ENCODE data around the gene ACRBP. TPM values are rescaled to one million over a fixed set of nuclear protein-coding genes. Genes with fewer than 3 reads are reported as not detected.
A peak's percentile ranks its signal among the peaks of the same experiment; 100 is the strongest.

Gene ACRBP
- total RNA-seq, 1 donor from 2014 or later = 5.4 TPM

DNA sequence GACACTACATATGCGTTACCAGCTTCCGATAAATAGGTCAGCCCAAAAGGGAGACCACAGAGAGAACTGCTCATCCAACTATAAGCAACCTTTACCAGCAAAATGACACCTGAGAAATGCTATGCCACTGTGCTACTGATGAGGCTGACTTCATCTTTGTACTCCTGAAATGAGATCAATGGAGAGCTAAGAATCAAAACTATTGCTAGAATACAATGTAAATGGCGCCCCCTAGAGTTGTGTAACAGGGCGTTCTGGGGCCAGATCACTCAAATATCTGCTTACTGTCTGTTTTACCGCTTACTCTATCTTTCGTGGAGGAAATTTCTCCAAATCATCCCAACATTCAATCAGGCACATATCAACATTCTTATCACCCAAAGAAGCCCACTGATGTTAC lies 37.4 kb upstream of the ACRBP start:
- TF ChIP-seq, protein P1, sequence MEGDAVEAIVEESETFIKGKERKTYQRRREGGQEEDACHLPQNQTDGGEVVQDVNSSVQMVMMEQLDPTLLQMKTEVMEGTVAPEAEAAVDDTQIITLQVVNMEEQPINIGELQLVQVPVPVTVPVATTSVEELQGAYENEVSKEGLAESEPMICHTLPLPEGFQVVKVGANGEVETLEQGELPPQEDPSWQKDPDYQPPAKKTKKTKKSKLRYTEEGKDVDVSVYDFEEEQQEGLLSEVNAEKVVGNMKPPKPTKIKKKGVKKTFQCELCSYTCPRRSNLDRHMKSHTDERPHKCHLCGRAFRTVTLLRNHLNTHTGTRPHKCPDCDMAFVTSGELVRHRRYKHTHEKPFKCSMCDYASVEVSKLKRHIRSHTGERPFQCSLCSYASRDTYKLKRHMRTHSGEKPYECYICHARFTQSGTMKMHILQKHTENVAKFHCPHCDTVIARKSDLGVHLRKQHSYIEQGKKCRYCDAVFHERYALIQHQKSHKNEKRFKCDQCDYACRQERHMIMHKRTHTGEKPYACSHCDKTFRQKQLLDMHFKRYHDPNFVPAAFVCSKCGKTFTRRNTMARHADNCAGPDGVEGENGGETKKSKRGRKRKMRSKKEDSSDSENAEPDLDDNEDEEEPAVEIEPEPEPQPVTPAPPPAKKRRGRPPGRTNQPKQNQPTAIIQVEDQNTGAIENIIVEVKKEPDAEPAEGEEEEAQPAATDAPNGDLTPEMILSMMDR (IDR thresholded peaks at IDR 0.05) = no peak
- Mint-ChIP-seq H3K4me3 (no peak overlapping the region), H3K36me3 (ENCODE audit: low read depth) (peaks cover 69% of the 10 kb centered on the region), H3K9me3 (no peaks in the 10 kb centered on the region), H3K27me3 (no peaks in the 10 kb centered on the region), H3K4me1 (peaks cover 48% of the 10 kb centered on the region), H3K27ac (peak overlapping the region; percentile 5)
- intact Hi-C loops (cut with micrococcal nuclease) = loop anchor here (1.0 to 5.0 kb wide), 4 partner anchors 67 to 143 kb away; partner anchors contain the start of gene P3H3
- ATAC-seq (ENCODE audit: low read depth) (no peak), DNase-seq (no peak)
- ChIA-PET POLR2A (interaction anchor here (0.5 to 1.0 kb wide), 6 partner anchors 21 to 198 kb away, joined by 3 to 8 read pairs (median 4); no protein-coding TSS in a partner anchor), CTCF (interaction anchor here (0.6 to 1.4 kb wide), 19 partner anchors 11 to 147 kb away, joined by 3 to 22 read pairs (median 3); partner anchors contain the start of genes COPS7A, LPAR5 and NOP2)

DNA sequence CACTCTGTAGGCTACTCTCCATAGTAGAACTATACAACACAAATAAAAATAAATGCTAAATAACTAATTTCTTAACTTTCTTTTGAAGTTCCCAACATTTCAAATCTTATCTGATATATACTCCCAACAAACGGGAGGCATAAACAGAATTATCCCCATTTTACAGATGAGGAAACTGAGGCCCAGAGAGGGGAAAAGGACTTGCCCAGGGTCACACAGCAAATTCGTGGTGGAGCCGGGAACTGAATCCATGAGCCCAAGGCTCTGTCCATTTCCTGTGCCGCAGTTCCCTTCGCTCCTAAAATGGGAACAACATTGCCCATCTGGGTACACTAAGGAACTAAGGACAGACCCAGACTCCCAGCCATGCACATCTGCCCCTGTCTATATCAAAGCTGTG lies 29.7 kb upstream of the ACRBP start:
- CTCF ChIA-PET = no interaction called here
- ATAC-seq (ENCODE audit: low read depth) (no peak), DNase-seq (no peak)
- TF ChIP-seq, protein P1 (IDR thresholded peaks at IDR 0.05) = no peak
- Mint-ChIP-seq H3K27ac (no peak overlapping the region), H3K4me3 (no peak overlapping the region), H3K9me3 (no peaks in the 10 kb centered on the region), H3K4me1 (peaks cover 5% of the 10 kb centered on the region), H3K36me3 (ENCODE audit: low read depth) (peaks cover 97% of the 10 kb centered on the region), H3K27me3 (no peaks in the 10 kb centered on the region)
- intact Hi-C loops (cut with micrococcal nuclease) = no loop called here
- POLR2A ChIA-PET = no interaction called here

- intact Hi-C loops (cut with micrococcal nuclease) = no loop called here
- H3K4me3 Mint-ChIP-seq = no peak overlapping the region
- H3K4me1 Mint-ChIP-seq = peaks cover under 1% of the 10 kb centered on the region
- CTCF ChIA-PET = no interaction called here
- H3K36me3 Mint-ChIP-seq (ENCODE audit: low read depth) = peaks cover 99% of the 10 kb centered on the region
- H3K27ac Mint-ChIP-seq = no peak overlapping the region
- H3K9me3 Mint-ChIP-seq = no peaks in the 10 kb centered on the region
- no peak for DNase-seq
- no peaks in the 10 kb centered on the region for H3K27me3 Mint-ChIP-seq
- POLR2A ChIA-PET = no interaction called here
- TF ChIP-seq, protein P1 (IDR thresholded peaks at IDR 0.05) = no peak
- no peak for ATAC-seq (ENCODE audit: low read depth)
These were observed 24.9 kb upstream of the ACRBP start for GRCh38 chr12:6672143-6672542.

DNA sequence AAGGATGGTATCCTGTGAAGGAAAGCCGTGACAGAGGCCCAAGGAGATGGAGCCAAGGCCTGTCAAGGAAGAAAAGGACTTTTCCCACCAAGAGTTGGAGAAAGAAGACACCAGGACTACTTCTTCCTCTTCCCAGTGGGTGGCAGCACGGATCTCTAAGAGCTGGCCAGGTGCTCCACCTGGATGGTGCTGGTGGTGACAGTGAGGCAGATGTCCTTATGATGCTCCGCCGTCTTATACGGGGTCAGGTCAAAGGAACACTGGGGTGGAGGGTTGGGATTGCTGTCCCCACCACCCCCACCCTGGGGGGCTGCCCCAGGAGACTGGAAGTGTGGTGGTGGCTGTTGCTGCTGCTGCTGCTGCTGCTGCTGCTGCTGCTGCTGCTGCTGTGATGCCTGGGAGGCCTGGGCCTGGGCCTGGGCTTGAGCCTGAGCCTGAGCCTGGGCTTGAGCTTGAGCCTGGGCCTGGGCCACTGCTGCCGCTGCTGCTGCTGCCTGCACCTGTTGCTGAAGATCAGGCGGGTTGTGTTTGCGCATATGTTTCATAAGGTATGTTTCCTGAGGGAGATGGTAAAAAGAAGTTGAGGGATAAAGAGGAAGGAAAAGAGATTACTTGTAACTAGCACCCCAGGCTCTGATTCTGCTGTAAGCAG lies 20.5 kb upstream of the ACRBP start:
- H3K36me3 Mint-ChIP-seq (ENCODE audit: low read depth) = peaks cover 68% of the 10 kb centered on the region
- intact Hi-C loops (cut with micrococcal nuclease) = no loop called here
- ATAC-seq (ENCODE audit: low read depth) (no peak), DNase-seq (no peak)
- TF ChIP-seq, protein P1 (IDR thresholded peaks at IDR 0.05) = no peak
- H3K4me3 Mint-ChIP-seq = no peak overlapping the region
- peaks cover 12% of the 10 kb centered on the region for H3K4me1 Mint-ChIP-seq
- ChIA-PET POLR2A (interaction anchor here (0.6 kb wide), 1 partner anchor 157 kb away, joined by 3 read pairs; no protein-coding TSS in a partner anchor), CTCF (no interaction called here)
- no peaks in the 10 kb centered on the region for H3K9me3 Mint-ChIP-seq
- H3K27me3 Mint-ChIP-seq = no peaks in the 10 kb centered on the region
- no peak overlapping the region for H3K27ac Mint-ChIP-seq

GRCh38 chr12:6666211-6666610 lies 19.0 kb upstream of the ACRBP start:
- intact Hi-C loops (cut with micrococcal nuclease) = no loop called here
- Mint-ChIP-seq H3K27me3 (no peaks in the 10 kb centered on the region), H3K9me3 (no peaks in the 10 kb centered on the region), H3K27ac (no peak overlapping the region), H3K36me3 (ENCODE audit: low read depth) (peaks cover 54% of the 10 kb centered on the region), H3K4me3 (no peak overlapping the region), H3K4me1 (peaks cover 23% of the 10 kb centered on the region)
- ATAC-seq (ENCODE audit: low read depth) (no peak), DNase-seq (no peak)
- ChIA-PET CTCF (no interaction called here), POLR2A (interaction anchor here (0.6 to 4.0 kb wide), 3 partner anchors 23 to 237 kb away, joined by 3 to 36 read pairs (median 3); partner anchors contain the start of gene ZNF384)
- TF ChIP-seq, protein P1 (IDR thresholded peaks at IDR 0.05) = no peak

Measured in activated B cell treated with CpG ODN at 0.5 μM for 24 hours (primary cell).